Stimulated activated naive CD8-positive, alpha-beta T cell treated with anti-CD3 and anti-CD28 coated beads, Interleukin-15, Interleukin-2, amounts not matched to agents 100 ng/mL and 50 ng/mL, for 24 hours (primary cell): ENCODE results near the gene TUBGCP5.

Source experiments
- H3K27ac Mint-ChIP-seq: one replicate; pipeline ENCODE4 v1.8.0; 2021; ENCODE audit warnings: mild to moderate bottlenecking, mixed read lengths
- H3K27me3 Mint-ChIP-seq: one replicate; pipeline ENCODE4 v1.8.0; 2021; ENCODE audit warnings: mixed read lengths
- H3K36me3 Mint-ChIP-seq: one replicate; pipeline ENCODE4 v1.8.0; 2021; ENCODE audit warnings: low read depth, mixed read lengths
- H3K4me1 Mint-ChIP-seq: one replicate; pipeline ENCODE4 v1.8.0; 2021; ENCODE audit warnings: low read depth, mixed read lengths
- H3K4me3 Mint-ChIP-seq: one replicate; pipeline ENCODE4 v1.8.0; 2021; ENCODE audit warnings: mild to moderate bottlenecking, mixed read lengths
- H3K9me3 Mint-ChIP-seq: one replicate; pipeline ENCODE4 v1.8.0; 2021; ENCODE audit warnings: mixed read lengths

Gene TUBGCP5

GRCh38 chr15:22956257-22956977, 83.0 kb downstream of the TUBGCP5 start:
- no peak overlapping the region for H3K4me3 Mint-ChIP-seq
- no peaks in the 10 kb centered on the region for H3K27me3 Mint-ChIP-seq
- no peak overlapping the region for H3K27ac Mint-ChIP-seq
- no peaks in the 10 kb centered on the region for H3K9me3 Mint-ChIP-seq
- no peaks in the 10 kb centered on the region for H3K4me1 Mint-ChIP-seq
- no peaks in the 10 kb centered on the region for H3K36me3 Mint-ChIP-seq

DNA sequence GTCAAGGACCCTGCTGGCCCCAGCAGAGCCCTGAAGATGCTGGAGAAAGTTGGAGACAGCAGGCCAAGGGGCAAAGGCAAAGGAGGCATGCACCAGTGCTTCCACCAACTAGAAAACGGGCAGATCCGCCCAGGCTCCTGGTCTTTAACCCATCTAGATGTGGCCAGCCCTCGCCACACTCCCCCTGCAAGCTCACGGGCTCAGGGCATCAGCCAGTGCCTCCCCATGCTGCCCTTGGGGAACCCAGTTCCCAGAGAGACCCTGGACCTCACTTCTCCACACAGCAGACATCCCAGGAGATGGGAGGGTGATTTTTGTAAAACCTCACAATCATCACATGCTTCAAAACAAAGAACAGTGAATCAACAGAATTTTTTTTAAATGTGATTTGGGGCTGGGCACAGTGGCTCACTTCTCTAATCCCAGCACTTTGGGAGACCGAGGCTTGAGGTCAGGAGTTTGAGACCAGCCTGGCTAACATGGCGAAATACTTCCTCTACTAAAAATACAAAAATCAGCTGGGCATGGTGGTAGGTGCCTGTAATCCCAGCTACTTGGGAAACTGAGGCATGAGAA, 83.7 kb downstream of the TUBGCP5 start:
- H3K9me3 Mint-ChIP-seq = no peaks in the 10 kb centered on the region
- no peak overlapping the region for H3K27ac Mint-ChIP-seq
- H3K27me3 Mint-ChIP-seq = no peaks in the 10 kb centered on the region
- H3K36me3 Mint-ChIP-seq = no peaks in the 10 kb centered on the region
- H3K4me1 Mint-ChIP-seq = no peaks in the 10 kb centered on the region
- H3K4me3 Mint-ChIP-seq = no peak overlapping the region

- Mint-ChIP-seq H3K27ac (no peak overlapping the region), H3K4me1 (no peaks in the 10 kb centered on the region), H3K4me3 (no peak overlapping the region), H3K27me3 (no peaks in the 10 kb centered on the region), H3K36me3 (no peaks in the 10 kb centered on the region), H3K9me3 (no peaks in the 10 kb centered on the region)
Observed at GRCh38 chr15:22954798-22955543, 84.4 kb downstream of the TUBGCP5 start.

DNA sequence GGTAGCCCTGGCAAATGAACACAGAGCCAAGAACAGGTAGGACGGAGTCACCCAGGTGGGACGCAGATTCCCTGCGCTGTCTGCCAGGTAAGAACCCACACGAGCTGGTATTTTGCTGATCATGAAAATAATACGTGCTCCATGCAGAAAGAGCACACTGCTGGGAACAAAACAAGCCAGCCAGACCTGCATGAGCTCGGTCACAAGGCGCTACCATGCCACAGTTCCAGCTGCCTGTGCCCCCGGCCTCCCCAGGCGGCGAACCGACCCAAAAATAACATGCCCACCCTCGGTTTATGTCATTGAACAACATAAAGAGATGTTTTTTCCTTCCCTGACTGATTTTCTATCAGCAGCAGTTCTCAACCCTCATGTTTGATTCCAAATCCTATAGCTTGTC, 85.0 kb downstream of the TUBGCP5 start:
- no peaks in the 10 kb centered on the region for H3K27me3 Mint-ChIP-seq
- H3K27ac Mint-ChIP-seq = no peak overlapping the region
- no peaks in the 10 kb centered on the region for H3K9me3 Mint-ChIP-seq

DNA sequence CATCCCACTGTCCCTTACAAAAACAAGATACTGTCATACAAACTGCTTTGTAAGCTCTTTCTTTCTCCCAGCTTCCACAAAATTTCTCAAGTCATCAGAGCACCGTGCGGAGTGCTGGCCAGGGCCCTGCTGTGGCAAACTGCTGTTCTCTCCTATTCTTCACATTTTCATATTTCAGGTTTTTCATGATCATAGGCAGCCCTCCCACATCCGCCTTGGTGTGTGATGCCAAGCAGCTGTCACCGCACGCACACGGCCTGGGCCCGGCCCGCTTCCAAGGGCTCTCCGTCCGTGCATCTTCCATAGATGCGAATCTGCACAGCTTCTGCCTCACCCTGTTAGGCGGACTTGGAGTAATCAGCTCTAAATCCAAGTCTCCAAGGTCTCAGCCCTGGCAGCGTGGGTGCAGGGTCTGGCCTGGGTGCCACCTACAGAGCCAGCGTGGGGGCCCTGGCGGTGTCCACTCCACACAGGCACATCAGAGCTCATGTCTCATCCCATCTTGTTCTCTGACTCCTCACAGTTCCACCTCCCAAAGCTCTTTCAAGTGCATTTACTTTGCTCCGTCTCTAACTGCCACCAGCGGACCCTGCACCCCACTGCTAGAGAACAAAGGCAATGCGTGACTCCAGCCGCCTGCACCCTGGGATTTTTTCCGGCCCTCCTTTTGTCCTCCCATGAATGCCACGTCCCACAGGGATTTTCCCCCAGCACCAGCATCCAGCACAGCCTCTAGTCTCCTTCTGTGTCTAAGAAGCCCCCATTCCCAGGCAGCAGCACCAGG, 86.4 kb downstream of the TUBGCP5 start:
- H3K4me1 Mint-ChIP-seq = peaks cover 11% of the 10 kb centered on the region
- H3K4me3 Mint-ChIP-seq = no peak overlapping the region
- H3K36me3 Mint-ChIP-seq = no peaks in the 10 kb centered on the region
- H3K27me3 Mint-ChIP-seq = peaks cover 6% of the 10 kb centered on the region
- no peak overlapping the region for H3K27ac Mint-ChIP-seq
- H3K9me3 Mint-ChIP-seq = no peaks in the 10 kb centered on the region

More for the DNA sequence above, 85.0 kb downstream of the TUBGCP5 start:
- Mint-ChIP-seq H3K4me1 (peaks cover under 1% of the 10 kb centered on the region), H3K36me3 (no peaks in the 10 kb centered on the region), H3K4me3 (no peak overlapping the region)

DNA sequence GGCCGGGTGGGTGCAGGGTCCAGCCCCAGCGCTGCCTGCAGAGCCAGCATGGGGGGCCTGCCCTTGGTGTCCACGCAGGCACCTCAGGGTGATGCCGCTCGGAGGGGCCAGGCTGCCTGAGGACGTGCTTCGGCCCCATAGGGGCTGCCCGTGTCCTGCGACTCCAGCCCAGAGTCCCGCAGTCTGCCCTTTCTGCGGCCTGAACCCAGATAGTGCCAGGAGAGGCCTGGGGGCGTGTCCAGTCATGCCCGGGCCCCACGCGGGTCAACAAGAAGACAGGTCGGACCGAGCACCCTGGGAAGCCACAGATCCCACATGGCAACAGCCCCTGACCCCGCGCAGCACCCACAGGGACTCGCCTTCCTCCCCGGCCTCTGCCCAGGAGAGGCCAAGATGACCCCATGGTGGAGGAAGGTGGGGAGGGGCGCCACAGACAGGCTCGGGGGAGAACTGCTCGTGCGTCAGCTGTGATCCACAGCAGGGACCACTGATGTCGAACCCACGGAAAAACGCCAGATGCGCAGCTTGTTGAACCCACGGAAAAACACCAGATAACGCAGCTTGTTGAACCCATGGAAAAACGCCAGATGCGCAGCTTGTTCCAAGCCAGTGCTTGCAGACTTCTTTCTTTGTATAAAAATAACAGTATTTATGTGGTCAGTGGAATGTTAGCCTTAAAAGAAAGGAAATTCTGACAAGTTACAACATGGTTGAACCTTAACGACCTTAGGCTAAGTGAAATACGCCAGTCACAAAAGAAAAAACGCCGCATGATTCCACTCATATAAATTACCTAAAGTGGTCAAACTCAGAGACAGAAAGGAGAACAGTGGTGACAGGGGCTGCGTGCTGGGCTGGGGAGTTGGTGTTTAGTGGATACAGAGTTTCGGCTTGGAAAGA, 87.7 kb downstream of the TUBGCP5 start:
- Mint-ChIP-seq H3K27me3 (peaks cover 12% of the 10 kb centered on the region), H3K4me1 (peaks cover 11% of the 10 kb centered on the region), H3K4me3 (no peak overlapping the region), H3K27ac (no peak overlapping the region), H3K36me3 (no peaks in the 10 kb centered on the region), H3K9me3 (no peaks in the 10 kb centered on the region)

GRCh38 chr15:22951031-22951380, 88.4 kb downstream of the TUBGCP5 start:
- Mint-ChIP-seq H3K27me3 (peaks cover 15% of the 10 kb centered on the region), H3K27ac (no peak overlapping the region), H3K9me3 (no peaks in the 10 kb centered on the region), H3K36me3 (no peaks in the 10 kb centered on the region), H3K4me1 (peaks cover 11% of the 10 kb centered on the region), H3K4me3 (no peak overlapping the region)

GRCh38 chr15:22950256-22950990, 88.9 kb downstream of the TUBGCP5 start:
- Mint-ChIP-seq H3K27me3 (peaks cover 15% of the 10 kb centered on the region), H3K4me3 (no peak overlapping the region), H3K27ac (no peak overlapping the region), H3K4me1 (peaks cover 11% of the 10 kb centered on the region), H3K9me3 (no peaks in the 10 kb centered on the region), H3K36me3 (no peaks in the 10 kb centered on the region)
